Gastrocnemius medialis (tissue), 4 donors: ENCODE results near the gene CDK11B.
A peak's percentile ranks its signal among the peaks of the same experiment; 100 is the strongest.

Source experiments
- CTCF ChIP-seq, 5 experiments: fragments of 450-650 bp in 3 of 5; fragments of 200-600 bp in 2 of 5; sonication (generic) in 2 of 5; IDR thresholded peaks in 4 of 5; conservative IDR thresholded peaks in 1 of 5; 1 replicate in 4 of 5; 2 replicates in 1 of 5; pipeline ENCODE4 v1.5.1; 2016 to 2019; ENCODE audit warnings: antibody characterized with exemption in 5 of 5, mild to moderate bottlenecking in 3 of 5, moderate library complexity in 3 of 5
- POLR2A ChIP-seq, 2 donors: fragments of 450-650 bp; IDR thresholded peaks; one replicate each; pipeline ENCODE4 v1.6.1; 2017; ENCODE audit warnings: antibody characterized with exemption in 2 of 2, mild to moderate bottlenecking in 2 of 2, moderate library complexity in 2 of 2

GRCh38 chr1:1622010-1622787, 36.6 kb downstream of the CDK11B start:
- TF ChIP-seq CTCF (IDR thresholded peaks at IDR 0.05 in 4 of 5, conservative IDR thresholded peaks at IDR 0.05 in 1 of 5) (peak in 1 of 5 experiments; percentile 20), POLR2A (IDR thresholded peaks at IDR 0.05) (peak in 1 of 2 donors; percentile 18)
